Activated T-helper 1 cell treated with anti-CD3 and anti-CD28 coated beads, Interleukin-2, amount 50 U/mL, for 16 hours (primary cell): ENCODE measurements around the gene MGMT.

Experiments
- DNase-seq, 2 donors: peaks; one replicate each; pipeline ENCODE4 v3.0.0-alpha.2; 2020; ENCODE audit warnings: low read depth in 1 of 2, low spot score in 1 of 2

Gene MGMT

GRCh38 chr10:129786216-129786615 is 319.2 kb downstream of the MGMT start:
- no peak for DNase-seq

GRCh38 chr10:129787557-129787956 is 320.5 kb downstream of the MGMT start:
- no peak for DNase-seq

GRCh38 chr10:129788215-129788614 is 321.2 kb downstream of the MGMT start:
- no peak for DNase-seq

GRCh38 chr10:129790715-129791446 is 323.8 kb downstream of the MGMT start:
- no peak for DNase-seq

- DNase-seq = no peak
Measured at GRCh38 chr10:129792141-129792540, 325.1 kb downstream of the MGMT start.

GRCh38 chr10:129792864-129793263 is 325.8 kb downstream of the MGMT start:
- no peak for DNase-seq

- no peak for DNase-seq
Measured at GRCh38 chr10:129793479-129793878, 326.4 kb downstream of the MGMT start.

GRCh38 chr10:129793996-129794395 is 327.0 kb downstream of the MGMT start:
- DNase-seq = no peak

- DNase-seq = no peak
Measured at GRCh38 chr10:129796710-129797420, 329.8 kb downstream of the MGMT start.

GRCh38 chr10:129799942-129800341 is 332.9 kb downstream of the MGMT start:
- DNase-seq = no peak

- no peak for DNase-seq
Measured at GRCh38 chr10:129800796-129801340, 333.8 kb downstream of the MGMT start.

- DNase-seq = no peak
Measured at GRCh38 chr10:129807211-129807610, 340.2 kb downstream of the MGMT start.

- DNase-seq = no peak
Measured at GRCh38 chr10:129808092-129808983, 341.3 kb downstream of the MGMT start.

GRCh38 chr10:129809431-129809830 is 342.4 kb downstream of the MGMT start:
- DNase-seq = no peak

GRCh38 chr10:129809841-129810240 is 342.8 kb downstream of the MGMT start:
- DNase-seq = no peak

- DNase-seq = no peak
Measured at GRCh38 chr10:129811208-129811607, 344.2 kb downstream of the MGMT start.

GRCh38 chr10:129812398-129812797 is 345.4 kb downstream of the MGMT start:
- no peak for DNase-seq

GRCh38 chr10:129814681-129815646 is 347.9 kb downstream of the MGMT start:
- DNase-seq = no peak

- DNase-seq = no peak
Measured at GRCh38 chr10:129815898-129816655, 349.0 kb downstream of the MGMT start.

GRCh38 chr10:129816656-129817045 is 349.6 kb downstream of the MGMT start:
- no peak for DNase-seq
